Astrocyte (in vitro differentiated cells and primary cell): ENCODE data around the gene RBPJ. TPM values are rescaled to one million over a fixed set of nuclear protein-coding genes. Genes with fewer than 3 reads are reported as not detected.

ENCODE experiments used
- DNase-seq: peaks from one replicate; pipeline ENCODE4 v3.0.0-alpha.2; 2010; ENCODE audit warnings: low read depth
- FAIRE-seq: peaks from 2 replicates; lab custom pipeline; 2011; peaks lifted over from hg19 to GRCh38; lab: Jason Lieb, UNC
- H2AFZ ChIP-seq: 2 replicates; pipeline ENCODE4 v1.6.0; 2012; ENCODE audit warnings: low read depth, low read length, inconsistent platforms
- H3K27ac ChIP-seq: 2 replicates; pipeline ENCODE4 v1.5.1; 2011; ENCODE audit warnings: low read depth, low read length, inconsistent platforms
- H3K27me3 ChIP-seq: 2 replicates; pipeline ENCODE4 v1.6.0; 2011; ENCODE audit warnings: low read length, inconsistent platforms; ENCODE audit not compliant: insufficient read depth
- H3K36me3 ChIP-seq: 2 replicates; pipeline ENCODE4 v1.5.1; 2011; ENCODE audit warnings: low read length, inconsistent platforms; ENCODE audit not compliant: insufficient read depth
- H3K4me1 ChIP-seq: 2 replicates; pipeline ENCODE4 v1.5.1; 2011; ENCODE audit warnings: low read length, inconsistent platforms; ENCODE audit not compliant: insufficient read depth
- H3K4me2 ChIP-seq: 2 replicates; pipeline ENCODE4 v1.6.0; 2012; ENCODE audit warnings: low read length, inconsistent platforms
- H3K4me3 ChIP-seq: 2 replicates; pipeline ENCODE4 v1.5.1; 2011; ENCODE audit warnings: low read depth, mild to moderate bottlenecking, low read length, inconsistent platforms; ENCODE audit not compliant: insufficient read depth
- H3K79me2 ChIP-seq: 2 replicates; pipeline ENCODE4 v1.6.0; 2012; ENCODE audit warnings: mild to moderate bottlenecking, low read length, inconsistent platforms; ENCODE audit not compliant: insufficient read depth
- H3K9ac ChIP-seq: 2 replicates; pipeline ENCODE4 v1.6.0; 2012; ENCODE audit warnings: mild to moderate bottlenecking, low read length, inconsistent platforms
- H3K9me3 ChIP-seq: 2 replicates; pipeline ENCODE4 v1.5.1; 2012; ENCODE audit warnings: low read depth, mild to moderate bottlenecking, low read length, inconsistent platforms; ENCODE audit not compliant: insufficient read depth
- H4K20me1 ChIP-seq: 2 replicates; pipeline ENCODE4 v1.6.0; 2012; ENCODE audit warnings: low read length, inconsistent platforms; ENCODE audit not compliant: insufficient read depth
- H3K27ac Mint-ChIP-seq: one replicate; pipeline ENCODE4 v1.8.0; 2021; ENCODE audit warnings: mild to moderate bottlenecking, mixed read lengths; ENCODE audit not compliant: unreplicated experiment
- H3K27me3 Mint-ChIP-seq: one replicate; pipeline ENCODE4 v1.8.0; 2021; ENCODE audit warnings: low read depth, mixed read lengths; ENCODE audit not compliant: unreplicated experiment
- H3K36me3 Mint-ChIP-seq: one replicate; pipeline ENCODE4 v1.8.0; 2021; ENCODE audit warnings: low read depth, mixed read lengths; ENCODE audit not compliant: unreplicated experiment
- H3K4me1 Mint-ChIP-seq: one replicate; pipeline ENCODE4 v1.8.0; 2021; ENCODE audit warnings: low read depth, mixed read lengths; ENCODE audit not compliant: unreplicated experiment
- H3K4me3 Mint-ChIP-seq: one replicate; pipeline ENCODE4 v1.8.0; 2021; ENCODE audit warnings: mild to moderate bottlenecking, moderate library complexity, mixed read lengths; ENCODE audit not compliant: unreplicated experiment
- H3K9me3 Mint-ChIP-seq: one replicate; pipeline ENCODE4 v1.8.0; 2021; ENCODE audit warnings: mild to moderate bottlenecking, mixed read lengths; ENCODE audit not compliant: unreplicated experiment
- EZH2 ChIP-seq: IDR thresholded peaks from 2 replicates; pipeline ENCODE4 v1.6.1; 2012; ENCODE audit warnings: mild to moderate bottlenecking, low read length, inconsistent platforms; ENCODE audit not compliant: insufficient read depth
- total RNA-seq: library from RNA; stranded (reverse); gene quantifications from 2 replicates; pipeline ENCODE4 v1.2.1, GENCODE V29; 2021
- TF ChIP-seq, protein P1 (sequence below): IDR thresholded peaks from 2 replicates; pipeline ENCODE4 v1.5.1; 2011; ENCODE audit warnings: low read depth, mild to moderate bottlenecking, inconsistent platforms, low read length, moderate library complexity; ENCODE audit not compliant: insufficient read depth

The RBPJ gene
- total RNA-seq, 1 donor from 2014 or later, result 96.3 TPM

DNA sequence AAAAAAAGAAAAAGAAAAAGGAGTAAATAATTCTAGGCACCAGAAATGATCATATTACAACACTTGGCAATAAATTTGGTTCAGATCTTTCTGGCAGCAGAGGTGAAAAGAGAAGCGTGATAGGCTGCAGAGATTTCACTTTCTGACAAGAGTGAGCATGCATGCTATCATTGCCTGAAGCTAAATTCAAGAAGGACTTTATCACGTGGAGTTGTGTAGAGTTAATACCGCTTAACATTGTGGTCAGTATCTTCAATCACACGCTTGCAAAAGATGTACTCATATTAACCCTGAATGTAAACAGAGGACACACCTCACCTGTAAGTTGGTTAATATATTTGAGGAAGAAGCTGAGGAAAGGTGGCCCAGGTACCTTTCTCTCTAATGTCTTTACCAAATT lies 31.4 kb upstream of the RBPJ start:
- no peaks in the 10 kb centered on the region for H3K79me2 ChIP-seq
- no peaks in the 10 kb centered on the region for H4K20me1 ChIP-seq
- peaks cover 7% of the 10 kb centered on the region for H3K4me1 Mint-ChIP-seq
- DNase-seq, result no peak
- FAIRE-seq, result no peak
- no peaks in the 10 kb centered on the region for H3K9me3 ChIP-seq
- H3K27me3 ChIP-seq, result no peaks in the 10 kb centered on the region
- no peaks in the 10 kb centered on the region for H3K36me3 ChIP-seq
- H3K27me3 Mint-ChIP-seq, result no peaks in the 10 kb centered on the region
- H3K4me1 ChIP-seq, result peaks cover 11% of the 10 kb centered on the region
- H3K27ac ChIP-seq, result no peak overlapping the region
- H3K9ac ChIP-seq, result no peak overlapping the region
- no peak overlapping the region for H3K4me2 ChIP-seq
- H3K4me3 Mint-ChIP-seq, result no peak overlapping the region
- H3K9me3 Mint-ChIP-seq, result no peaks in the 10 kb centered on the region
- TF ChIP-seq, protein P1, sequence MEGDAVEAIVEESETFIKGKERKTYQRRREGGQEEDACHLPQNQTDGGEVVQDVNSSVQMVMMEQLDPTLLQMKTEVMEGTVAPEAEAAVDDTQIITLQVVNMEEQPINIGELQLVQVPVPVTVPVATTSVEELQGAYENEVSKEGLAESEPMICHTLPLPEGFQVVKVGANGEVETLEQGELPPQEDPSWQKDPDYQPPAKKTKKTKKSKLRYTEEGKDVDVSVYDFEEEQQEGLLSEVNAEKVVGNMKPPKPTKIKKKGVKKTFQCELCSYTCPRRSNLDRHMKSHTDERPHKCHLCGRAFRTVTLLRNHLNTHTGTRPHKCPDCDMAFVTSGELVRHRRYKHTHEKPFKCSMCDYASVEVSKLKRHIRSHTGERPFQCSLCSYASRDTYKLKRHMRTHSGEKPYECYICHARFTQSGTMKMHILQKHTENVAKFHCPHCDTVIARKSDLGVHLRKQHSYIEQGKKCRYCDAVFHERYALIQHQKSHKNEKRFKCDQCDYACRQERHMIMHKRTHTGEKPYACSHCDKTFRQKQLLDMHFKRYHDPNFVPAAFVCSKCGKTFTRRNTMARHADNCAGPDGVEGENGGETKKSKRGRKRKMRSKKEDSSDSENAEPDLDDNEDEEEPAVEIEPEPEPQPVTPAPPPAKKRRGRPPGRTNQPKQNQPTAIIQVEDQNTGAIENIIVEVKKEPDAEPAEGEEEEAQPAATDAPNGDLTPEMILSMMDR, result no peak
- TF ChIP-seq EZH2, result no peak
- H3K36me3 Mint-ChIP-seq, result no peaks in the 10 kb centered on the region
- H3K4me3 ChIP-seq, result no peak overlapping the region
- H3K27ac Mint-ChIP-seq, result no peak overlapping the region
- H2AFZ ChIP-seq, result no peak overlapping the region

DNA sequence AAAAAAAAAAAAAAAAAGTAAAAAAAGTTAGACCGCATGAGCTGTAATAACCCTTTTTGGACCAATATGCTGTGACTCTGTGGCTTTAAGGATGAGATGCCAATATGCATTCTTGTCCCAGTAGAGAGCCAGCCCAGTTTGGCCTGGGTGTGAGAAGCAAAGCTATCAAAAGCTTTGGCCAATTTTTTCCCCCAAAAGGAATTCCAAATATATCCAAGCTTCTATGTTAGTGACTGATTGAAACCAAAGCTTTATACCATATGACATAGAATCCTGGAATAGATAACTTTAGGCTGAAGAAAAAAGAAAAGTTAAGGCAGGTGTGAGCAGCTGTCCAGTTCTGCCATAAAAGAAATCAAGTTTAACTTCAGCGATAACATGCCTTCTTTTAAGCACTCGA lies 30.5 kb upstream of the RBPJ start:
- FAIRE-seq, result no peak
- H4K20me1 ChIP-seq, result no peaks in the 10 kb centered on the region
- no peaks in the 10 kb centered on the region for H3K27me3 Mint-ChIP-seq

DNA sequence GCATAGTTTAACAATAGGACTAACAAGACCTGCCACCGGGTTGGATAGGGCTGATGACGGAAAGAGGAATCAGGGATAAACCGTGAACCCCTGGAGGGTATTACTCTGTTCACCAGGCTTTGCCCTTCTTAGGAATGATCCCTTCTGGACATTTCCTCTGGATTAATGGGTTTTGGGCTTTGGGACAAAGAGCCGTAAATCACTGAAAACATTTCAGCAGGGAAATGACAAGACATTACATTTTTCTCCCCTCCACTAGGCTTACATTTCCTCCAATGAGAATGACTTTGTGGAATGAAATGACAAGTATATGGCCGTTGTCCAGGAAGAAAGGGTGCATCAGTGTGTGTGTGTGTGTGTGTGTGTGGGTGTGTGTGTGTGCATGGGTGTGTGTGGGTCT lies 25.9 kb upstream of the RBPJ start:
- no peak overlapping the region for H3K27ac ChIP-seq
- H3K4me1 ChIP-seq, result peaks cover 10% of the 10 kb centered on the region
- no peak overlapping the region for H3K27ac Mint-ChIP-seq
- no peak for DNase-seq
- no peaks in the 10 kb centered on the region for H3K27me3 Mint-ChIP-seq
- no peaks in the 10 kb centered on the region for H3K36me3 Mint-ChIP-seq
- H3K79me2 ChIP-seq, result no peaks in the 10 kb centered on the region
- H3K9ac ChIP-seq, result no peak overlapping the region
- no peak overlapping the region for H3K4me2 ChIP-seq
- no peak overlapping the region for H3K4me3 ChIP-seq
- no peaks in the 10 kb centered on the region for H3K9me3 ChIP-seq
- no peaks in the 10 kb centered on the region for H4K20me1 ChIP-seq
- H3K9me3 Mint-ChIP-seq, result no peaks in the 10 kb centered on the region
- H2AFZ ChIP-seq, result no peak overlapping the region
- no peaks in the 10 kb centered on the region for H3K27me3 ChIP-seq
- FAIRE-seq, result no peak
- peaks cover 7% of the 10 kb centered on the region for H3K4me1 Mint-ChIP-seq
- TF ChIP-seq, protein P1, result no peak
- TF ChIP-seq EZH2, result no peak
- no peaks in the 10 kb centered on the region for H3K36me3 ChIP-seq
- H3K4me3 Mint-ChIP-seq, result no peak overlapping the region

More for the DNA sequence above, 30.5 kb upstream of the RBPJ start:
- H2AFZ ChIP-seq, result no peak overlapping the region
- Mint-ChIP-seq H3K27ac (no peak overlapping the region), H3K9me3 (no peaks in the 10 kb centered on the region), H3K4me1 (peaks cover 7% of the 10 kb centered on the region), H3K36me3 (no peaks in the 10 kb centered on the region), H3K4me3 (no peak overlapping the region)
- H3K4me2 ChIP-seq, result no peak overlapping the region
- peaks cover 11% of the 10 kb centered on the region for H3K4me1 ChIP-seq
- DNase-seq, result no peak
- TF ChIP-seq, protein P1, result no peak
- no peak for TF ChIP-seq EZH2
- H3K9ac ChIP-seq, result no peak overlapping the region
- no peaks in the 10 kb centered on the region for H3K79me2 ChIP-seq
- no peaks in the 10 kb centered on the region for H3K27me3 ChIP-seq
- H3K27ac ChIP-seq, result no peak overlapping the region
- H3K4me3 ChIP-seq, result no peak overlapping the region
- H3K9me3 ChIP-seq, result no peaks in the 10 kb centered on the region
- H3K36me3 ChIP-seq, result no peaks in the 10 kb centered on the region
